Embryonic facial prominence (tissue), 1 donor: Measurements from ENCODE around the gene KRTAP5-4.
"Not testable (repeated sequence)": the region's sequence is repeated elsewhere in the genome, so short reads cannot be mapped to it uniquely, and the experiment has no call there.

ENCODE experiments used
- DNase-seq: peaks from one replicate; pipeline ENCODE4 v3.0.0-alpha.2; 2016; ENCODE audit errors: extremely low spot score

KRTAP5-4 gene

GRCh38 chr11:1600626-1601025, 21.3 kb downstream of the KRTAP5-4 start:
- no peak for DNase-seq

GRCh38 chr11:1598816-1599215, 23.1 kb downstream of the KRTAP5-4 start:
- DNase-seq = no peak

GRCh38 chr11:1598406-1598805, 23.5 kb downstream of the KRTAP5-4 start:
- DNase-seq = not testable (repeated sequence)

GRCh38 chr11:1597994-1598380, 24.0 kb downstream of the KRTAP5-4 start, which contains the start of gene KRTAP5-2:
Gene KRTAP5-2, minus strand, starts transcription at chr11:1598294. Its CDS starts 44 bp downstream, at chr11:1598250.
- DNase-seq = no peak

GRCh38 chr11:1597331-1597993, 24.5 kb downstream of the KRTAP5-4 start:
- no peak for DNase-seq

- not testable (repeated sequence) for DNase-seq
Measured at GRCh38 chr11:1596576-1597121, 25.3 kb downstream of the KRTAP5-4 start.

GRCh38 chr11:1595994-1596575, 25.9 kb downstream of the KRTAP5-4 start:
- not testable (repeated sequence) for DNase-seq

GRCh38 chr11:1592628-1593027, 29.3 kb downstream of the KRTAP5-4 start:
- no peak for DNase-seq

- no peak for DNase-seq
Measured at GRCh38 chr11:1589996-1590395, 31.9 kb downstream of the KRTAP5-4 start.

GRCh38 chr11:1589191-1589963, 32.6 kb downstream of the KRTAP5-4 start:
- not testable (repeated sequence) for DNase-seq

- no peak for DNase-seq
Measured at GRCh38 chr11:1586699-1587098, 35.2 kb downstream of the KRTAP5-4 start.

GRCh38 chr11:1584661-1585370, 37.1 kb downstream of the KRTAP5-4 start, which contains the start of gene KRTAP5-1:
Gene KRTAP5-1, minus strand, starts transcription at chr11:1585283. Its CDS starts 34 bp downstream, at chr11:1585249.
- DNase-seq = not testable (repeated sequence)

- not testable (repeated sequence) for DNase-seq
Measured at GRCh38 chr11:1582909-1583308, 39.0 kb downstream of the KRTAP5-4 start.

GRCh38 chr11:1581976-1582375, 40.0 kb downstream of the KRTAP5-4 start:
- no peak for DNase-seq

- DNase-seq = no peak
Measured at GRCh38 chr11:1576825-1577224, 45.1 kb downstream of the KRTAP5-4 start.

GRCh38 chr11:1575756-1576155, 46.2 kb downstream of the KRTAP5-4 start:
- not testable (repeated sequence) for DNase-seq

GRCh38 chr11:1574933-1575242, 47.0 kb downstream of the KRTAP5-4 start:
- DNase-seq = no peak

GRCh38 chr11:1574238-1574932, 47.6 kb downstream of the KRTAP5-4 start:
- DNase-seq = no peak

GRCh38 chr11:1573903-1574237, 48.1 kb downstream of the KRTAP5-4 start:
- DNase-seq = no peak

GRCh38 chr11:1573077-1573902, 48.6 kb downstream of the KRTAP5-4 start:
- DNase-seq = no peak
